ENCODE data around the gene PLEKHA5.

Gene PLEKHA5

GRCh38 chr12:19421503-19422282 lies 292.2 kb downstream of the PLEKHA5 start:
- no peak overlapping the region for H3K9ac ChIP-seq (ENCODE audit: low read length)
- peaks cover 8% of the 10 kb centered on the region; the same call in 1 of the 2 replicates for H3K9me3 ChIP-seq (ENCODE audit: control insufficient read depth, insufficient read depth, low read depth, low read length)
- no peak overlapping the region for H3K4me3 ChIP-seq (ENCODE audit: low read depth, low read length)

DNA sequence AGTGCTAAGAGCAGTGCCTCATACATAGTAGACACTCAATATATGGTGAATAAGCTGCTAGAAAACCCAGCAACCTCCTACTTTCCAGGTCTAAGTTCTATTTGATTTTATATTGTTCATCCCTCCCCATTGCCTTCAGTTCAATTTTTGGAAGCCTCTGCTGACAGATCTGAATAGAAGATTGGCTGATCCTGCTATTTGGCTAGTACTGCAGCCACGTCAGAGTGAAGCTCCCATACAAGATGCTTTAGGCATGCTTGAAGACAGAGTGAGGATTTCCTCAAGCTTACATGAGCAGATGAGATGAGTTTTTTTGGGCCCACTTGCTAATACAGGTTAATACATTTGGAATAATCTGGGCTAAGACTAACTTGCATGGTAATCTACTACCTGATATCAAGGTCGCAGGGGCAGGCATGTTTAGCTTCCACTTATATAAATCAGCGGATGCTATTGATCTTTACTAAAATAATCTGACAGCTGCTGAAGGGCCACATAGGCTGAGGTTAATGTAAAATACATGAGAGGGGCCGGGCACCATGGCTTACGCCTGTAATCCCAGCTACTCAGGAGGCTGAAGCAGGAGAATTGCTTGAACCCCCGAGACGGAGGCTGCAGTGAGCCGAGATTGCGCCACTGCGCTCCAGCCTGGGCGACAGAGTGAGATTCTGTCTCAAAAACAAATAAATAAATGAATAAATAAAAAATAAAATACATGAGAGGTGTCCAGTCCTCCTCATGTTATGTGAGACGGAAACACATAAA lies 293.8 kb downstream of the PLEKHA5 start:
- H3K27ac ChIP-seq (ENCODE audit: low read depth, low read length) = no peak overlapping the region
- 0 out of 2 replicates have a peak, but pooled peaks cover 3% of the 10 kb centered on the region for H3K4me1 ChIP-seq (ENCODE audit: control insufficient read depth, insufficient read depth, low read length)
- H3K4me3 ChIP-seq (ENCODE audit: low read depth, low read length) = no peak overlapping the region
- H3K27me3 ChIP-seq (ENCODE audit: control insufficient read depth, insufficient read depth, low read length) = no peaks in the 10 kb centered on the region
- H3K36me3 ChIP-seq (ENCODE audit: control insufficient read depth, insufficient read depth, low read length) = no peaks in the 10 kb centered on the region
- H3K9me3 ChIP-seq (ENCODE audit: control insufficient read depth, insufficient read depth, low read depth, low read length) = peaks cover 9% of the 10 kb centered on the region; the same call in 1 of the 2 replicates
- no peak overlapping the region for H3K9ac ChIP-seq (ENCODE audit: low read length)

More at GRCh38 chr12:19421503-19422282, 292.2 kb downstream of the PLEKHA5 start:
- Histone ChIP-seq H3K27ac (ENCODE audit: low read depth, low read length) (no peak overlapping the region), H3K36me3 (ENCODE audit: control insufficient read depth, insufficient read depth, low read length) (no peaks in the 10 kb centered on the region), H3K27me3 (ENCODE audit: control insufficient read depth, insufficient read depth, low read length) (no peaks in the 10 kb centered on the region), H3K4me1 (ENCODE audit: control insufficient read depth, insufficient read depth, low read length) (0 out of 2 replicates have a peak, but pooled peaks cover 3% of the 10 kb centered on the region)
